ENCODE results near the gene WNT3. TPM values are rescaled to one million over a fixed set of nuclear protein-coding genes. Genes with fewer than 3 reads are reported as not detected.

The WNT3 gene
- total RNA-seq, 4 donors from 2014 or later = 0.27 to 0.48 TPM; not detected in 2

GRCh38 chr17:46719891-46720290 is 98.6 kb downstream of the WNT3 start:
- H3K36me3 ChIP-seq = peaks cover 0 to 22% (median 0%) of the 10 kb centered on the region in 4 donors
- no peak for DNase-seq
- in situ Hi-C loops (cut with MboI; ENCODE audit: low pct_ligation_motif_present in 1 of 4, low pct_unique_long_range_greater_than_20kb in 1 of 4, low sequenced_read_pairs in 3 of 4) = no loop called here
- no peaks in the 10 kb centered on the region for H3K9me3 ChIP-seq
- no peak overlapping the region for H3K27ac ChIP-seq
- no peak overlapping the region for H3K4me3 ChIP-seq
- no peaks in the 10 kb centered on the region for H3K27me3 ChIP-seq
- intact Hi-C loops (cut with DNase I; ENCODE audit: low total_unique reads) = no loop called here
- 77 to 79% methylated on average over 3 of the region's 3 CpGs for WGBS, 2 donors (ENCODE audit: low coverage in 1 of 2)
- TF ChIP-seq POLR2A (IDR thresholded peaks at IDR 0.05) (no peak), CTCF (IDR thresholded peaks at IDR 0.05) (no peak), EP300 (IDR thresholded peaks at IDR 0.05; ENCODE audit: low read depth) (no peak), POLR2AphosphoS5 (IDR thresholded peaks at IDR 0.05) (no peak)
- H3K4me1 ChIP-seq = no peaks in the 10 kb centered on the region

DNA sequence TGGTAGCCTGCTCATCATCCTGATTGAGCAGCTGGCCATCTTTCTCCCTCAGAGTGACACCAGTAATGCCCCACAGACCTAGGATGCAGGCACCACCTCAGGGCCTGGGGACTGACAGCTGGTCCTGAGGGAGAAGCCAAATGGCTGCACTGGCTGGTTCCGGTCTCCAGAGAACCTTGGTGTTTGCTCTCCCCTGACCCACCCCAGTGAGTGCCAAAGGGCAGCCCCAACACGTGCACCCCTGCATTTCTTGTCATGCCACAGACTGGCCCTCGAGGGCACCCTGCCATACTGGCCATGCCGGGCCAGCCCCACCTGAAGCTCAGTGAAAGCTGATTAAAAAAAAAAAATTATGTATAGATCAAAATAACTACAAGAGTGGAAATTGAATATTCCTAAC is 100.5 kb downstream of the WNT3 start:
- DNase-seq = no peak
- Histone ChIP-seq H3K9me3 (no peaks in the 10 kb centered on the region), H3K36me3 (peaks cover 0 to 31% (median 0%) of the 10 kb centered on the region in 4 donors), H3K27ac (no peak overlapping the region), H3K4me3 (no peak overlapping the region), H3K27me3 (no peaks in the 10 kb centered on the region), H3K4me1 (no peaks in the 10 kb centered on the region)
- no peak for TF ChIP-seq CTCF (IDR thresholded peaks at IDR 0.05)
- TF ChIP-seq POLR2AphosphoS5 (IDR thresholded peaks at IDR 0.05) = no peak
- no peak for TF ChIP-seq EP300 (IDR thresholded peaks at IDR 0.05; ENCODE audit: low read depth)
- no peak for TF ChIP-seq POLR2A (IDR thresholded peaks at IDR 0.05)
- in situ Hi-C loops (cut with MboI; ENCODE audit: low pct_ligation_motif_present in 1 of 4, low pct_unique_long_range_greater_than_20kb in 1 of 4, low sequenced_read_pairs in 3 of 4) (no loop called here), intact Hi-C loops (cut with DNase I; ENCODE audit: low total_unique reads) (no loop called here)
- WGBS, 2 donors (ENCODE audit: low coverage in 1 of 2) = 86 to 88% methylated on average over 3 to 4 of the region's 4 CpGs

Other genes with a start within 250 kb of the WNT3 start
- 10 to 100 TPM; 10.8 to 30.8 (median 22.1) TPM for gene ARL17A, start 239.0 kb downstream of the WNT3 start, total RNA-seq
- gene NSF, start 228.0 kb downstream of the WNT3 start, total RNA-seq = 10 to 100 TPM; 18.1 to 51.3 (median 47.0) TPM
- not detected for gene WNT9B, start 32.9 kb upstream of the WNT3 start, total RNA-seq
- 100 to 1,000 TPM in 1 of 4 donors, 10 to 100 TPM in 3; 50.0 to 102 (median 62.8) TPM for gene GOSR2, start 104.5 kb upstream of the WNT3 start, total RNA-seq
- gene RPRML, start 160.6 kb upstream of the WNT3 start, total RNA-seq = under 1 TPM in 1 of 4 donors, not detected in 3; 0.48 TPM

Measured in transverse colon (tissue), 4 donors.